IMR-90 (cell line): ENCODE results near the gene CWC27. TPM values are rescaled to one million over a fixed set of nuclear protein-coding genes. Genes with fewer than 3 reads are reported as not detected.

Experiments used
- ATAC-seq: fragments of 200-7000 bp; cut with Tn5 transposase; 2 replicates; pipeline ENCODE4 v1.9.1; 2020; ENCODE audit warnings: low read depth, mild to moderate bottlenecking, moderate library complexity
- BruUV-seq: library from RNA; stranded (reverse); fragments of 400-500 nt; replicated peaks from 2 replicates; lab custom pipeline; 2021; lab: Mats Ljungman, UMichigan
- CTCF ChIA-PET: fragments of 300-600 bp; formaldehyde crosslinking; extraction: SDS; loops from one replicate; lab custom pipeline; 2021; ENCODE audit warnings: antibody characterized with exemption; lab: Yijun Ruan, JAX
- POLR2A ChIA-PET: fragments of 300-600 bp; sonication (Branson Sonifier 250); formaldehyde crosslinking; loops from one replicate; lab custom pipeline; 2022; ENCODE audit warnings: antibody characterized with exemption; ENCODE audit not compliant: unreplicated experiment; lab: Charles Lee
- DNase-seq: peaks from one replicate; pipeline ENCODE4 v3.0.0; 2013
- H2AFZ ChIP-seq: replicated peaks from 2 replicates; pipeline ENCODE3; 2013; ENCODE audit warnings: low read length, mild to moderate bottlenecking; ENCODE audit not compliant: poor library complexity
- H2AK5ac ChIP-seq: 2 replicates; pipeline ENCODE4 v1.6.1; 2013; ENCODE audit warnings: low read depth, low read length, inconsistent platforms
- H2AK9ac ChIP-seq: replicated peaks from 2 replicates; pipeline ENCODE3; 2013; ENCODE audit warnings: mild to moderate bottlenecking, low read depth, low read length, moderate library complexity; ENCODE audit not compliant: poor library complexity
- H2BK120ac ChIP-seq: 2 replicates; pipeline ENCODE4 v1.6.1; 2013; ENCODE audit warnings: low read depth, low read length, inconsistent platforms
- H2BK15ac ChIP-seq: 3 replicates; pipeline ENCODE4 v1.6.1; 2013; ENCODE audit warnings: low read depth, low read length, inconsistent platforms
- H2BK20ac ChIP-seq: 2 replicates; pipeline ENCODE4 v1.6.1; 2013; ENCODE audit warnings: low read depth, mild to moderate bottlenecking, inconsistent platforms, low read length, moderate library complexity
- H2BK5ac ChIP-seq: 2 replicates; pipeline ENCODE4 v1.6.1; 2013; ENCODE audit warnings: mild to moderate bottlenecking, low read depth, low read length, inconsistent platforms; ENCODE audit not compliant: poor library complexity, severe bottlenecking
- H3K14ac ChIP-seq: replicated peaks from 2 replicates; pipeline ENCODE4 v1.6.1; 2013; ENCODE audit warnings: low read depth, low read length, inconsistent platforms
- H3K18ac ChIP-seq: 2 replicates; pipeline ENCODE4 v1.6.1; 2013; ENCODE audit warnings: low read depth, low read length, control low read depth
- H3K23ac ChIP-seq: 2 replicates; pipeline ENCODE4 v1.6.1; 2013; ENCODE audit warnings: low read depth, low read length, inconsistent platforms
- H3K27ac ChIP-seq: 2 replicates; pipeline ENCODE4 v1.5.1; 2013; ENCODE audit warnings: mild to moderate bottlenecking, control low read depth, low read length; ENCODE audit not compliant: insufficient read depth
- H3K27me3 ChIP-seq: 2 replicates; pipeline ENCODE4 v1.6.1; 2013; ENCODE audit warnings: low read length; ENCODE audit not compliant: control insufficient read depth, insufficient read depth
- H3K36me3 ChIP-seq: 2 replicates; pipeline ENCODE4 v1.6.1; 2013; ENCODE audit warnings: low read length, mixed read lengths; ENCODE audit not compliant: control insufficient read depth, insufficient read depth
- H3K4ac ChIP-seq: 2 replicates; pipeline ENCODE4 v1.6.1; 2013; ENCODE audit warnings: low read depth, low read length, inconsistent platforms
- H3K4me1 ChIP-seq: 2 replicates; pipeline ENCODE4 v1.6.1; 2013; ENCODE audit warnings: low read length, mixed read lengths; ENCODE audit not compliant: control insufficient read depth, insufficient read depth
- H3K4me2 ChIP-seq: 2 replicates; pipeline ENCODE4 v1.6.1; 2013; ENCODE audit warnings: low read depth, mild to moderate bottlenecking, control low read depth, low read length, moderate library complexity
- H3K4me3 ChIP-seq: 2 replicates; pipeline ENCODE4 v1.5.1; 2013; ENCODE audit warnings: low read depth, mild to moderate bottlenecking, control low read depth, low read length, moderate library complexity; ENCODE audit not compliant: insufficient read depth
- H3K56ac ChIP-seq: 2 replicates; pipeline ENCODE4 v1.6.1; 2013; ENCODE audit warnings: low read length, inconsistent platforms; ENCODE audit not compliant: insufficient read depth; ENCODE audit errors: extremely low read depth
- H3K79me1 ChIP-seq, 2 experiments: 2 replicates each; pipeline ENCODE4 v1.6.1; 2013; ENCODE audit warnings: low read length in 2 of 2, inconsistent platforms in 1 of 2, low read depth in 1 of 2
- H3K9ac ChIP-seq: 2 replicates; pipeline ENCODE4 v1.6.1; 2013; ENCODE audit warnings: low read depth, low read length, control low read depth
- H3K9me1 ChIP-seq: 2 replicates; pipeline ENCODE4 v1.6.1; 2013; ENCODE audit warnings: low read length, inconsistent platforms; ENCODE audit not compliant: insufficient read depth
- H3K9me3 ChIP-seq: 2 replicates; pipeline ENCODE4 v1.6.1; 2013; ENCODE audit warnings: low read length; ENCODE audit not compliant: control insufficient read depth, insufficient read depth
- H4K20me1 ChIP-seq: 2 replicates; pipeline ENCODE4 v1.6.1; 2013; ENCODE audit warnings: low read length, inconsistent platforms; ENCODE audit not compliant: insufficient read depth
- H4K5ac ChIP-seq: 2 replicates; pipeline ENCODE4 v1.6.1; 2013; ENCODE audit warnings: mild to moderate bottlenecking, low read depth, low read length, control low read depth
- H4K8ac ChIP-seq, 2 experiments: 2 replicates each; pipeline ENCODE4 v1.6.1; 2013; ENCODE audit warnings: low read depth in 2 of 2, low read length in 2 of 2, control low read depth in 1 of 2, inconsistent platforms in 1 of 2
- H4K91ac ChIP-seq: 2 replicates; pipeline ENCODE4 v1.6.1; 2013; ENCODE audit warnings: low read depth, low read length, inconsistent platforms; ENCODE audit not compliant: insufficient read depth
- BHLHE40 ChIP-seq: fragments of 150-350 bp; IDR thresholded peaks from 2 replicates; pipeline ENCODE4 v1.6.1; 2016; ENCODE audit warnings: mild to moderate bottlenecking, low read depth, low read length
- CEBPB ChIP-seq: IDR thresholded peaks from 2 replicates; pipeline ENCODE4 v1.6.1; 2012; ENCODE audit warnings: low read depth, low read length, improper control_type of control experiment
- CHD1 ChIP-seq: IDR thresholded peaks from 2 replicates; pipeline ENCODE4 v1.6.1; 2012; ENCODE audit warnings: low read depth, low read length, improper control_type of control experiment
- FOS ChIP-seq: fragments of 150-350 bp; IDR thresholded peaks from 2 replicates; pipeline ENCODE4 v1.6.1; 2016; ENCODE audit warnings: low read depth, low read length
- MAFK ChIP-seq: IDR thresholded peaks from 2 replicates; pipeline ENCODE4 v1.6.1; 2012; ENCODE audit warnings: low read depth, low read length, improper control_type of control experiment
- MAZ ChIP-seq: IDR thresholded peaks from 2 replicates; pipeline ENCODE4 v1.6.1; 2012; ENCODE audit warnings: low read depth, mild to moderate bottlenecking, low read length, improper control_type of control experiment, moderate library complexity, borderline replicate concordance
- MXI1 ChIP-seq: IDR thresholded peaks from 2 replicates; pipeline ENCODE4 v1.6.1; 2012; ENCODE audit warnings: low read depth, mild to moderate bottlenecking, low read length, moderate library complexity, borderline replicate concordance
- NFE2L2 ChIP-seq: fragments of 150-350 bp; IDR thresholded peaks from 2 replicates; pipeline ENCODE4 v1.6.1; 2016; ENCODE audit warnings: low read depth, mild to moderate bottlenecking, low read length
- POLR2A ChIP-seq: IDR thresholded peaks from 2 replicates; pipeline ENCODE4 v1.6.1; 2012; ENCODE audit warnings: mild to moderate bottlenecking, low read depth, low read length
- RAD21 ChIP-seq: IDR thresholded peaks from 2 replicates; pipeline ENCODE4 v1.6.1; 2012; ENCODE audit warnings: low read length, improper control_type of control experiment
- RCOR1 ChIP-seq: IDR thresholded peaks from 2 replicates; pipeline ENCODE4 v1.6.1; 2012; ENCODE audit warnings: mild to moderate bottlenecking, low read length, improper control_type of control experiment; ENCODE audit not compliant: insufficient replicate concordance
- RFX5 ChIP-seq: IDR thresholded peaks from 2 replicates; pipeline ENCODE4 v1.8.0; 2012; ENCODE audit warnings: low read depth, mild to moderate bottlenecking, low read length, moderate library complexity
- SMC3 ChIP-seq: fragments of 150-350 bp; IDR thresholded peaks from 2 replicates; pipeline ENCODE4 v1.6.1; 2016; ENCODE audit warnings: low read depth, mild to moderate bottlenecking, antibody characterized with exemption, low read length, moderate library complexity
- USF2 ChIP-seq: fragments of 150-350 bp; IDR thresholded peaks from 2 replicates; pipeline ENCODE4 v1.6.1; 2017; ENCODE audit warnings: mild to moderate bottlenecking, antibody characterized with exemption, low read length, low read depth
- WGBS, 2 experiments: methylation state at CpG; one replicate each; pipeline versions ENCODE4 v1.1.5 to v1.1.7; 2013; ENCODE audit warnings: missing lambda C conversion rate in 2 of 2; ENCODE audit not compliant: insufficient read length in 1 of 2; ENCODE audit errors: extremely low coverage in 2 of 2; 5-methylcytosine and 5-hydroxymethylcytosine counted together
- dilution Hi-C: fragments of 300-500 bp; cut with HindIII; formaldehyde crosslinking; loops from one replicate; pipeline ENCODE4 v1.14.3; 2018; ENCODE audit warnings: low sequenced_read_pairs; ENCODE audit not compliant: unreplicated experiment
- in situ Hi-C: fragments of 300-500 bp; cut with MboI; formaldehyde crosslinking; loops from 3 replicates; pipeline ENCODE4 v1.14.3; 2019; ENCODE audit warnings: low sequenced_read_pairs, inconsistent platforms, mixed read lengths
- intact Hi-C: fragments of 100-400 bp; cut with micrococcal nuclease; formaldehyde crosslinking; loops from 2 replicates; pipeline ENCODE4 v1.10.0; 2022
- polyA plus RNA-seq, 3 experiments: library from polyadenylated mRNA; depleted of rRNA; stranded (reverse); fragments of >200 nt; gene quantifications; 2 replicates each; pipeline ENCODE4 v1.2.3, GENCODE V29; 2012; ENCODE audit warnings: low replicate concordance in 1 of 3
- total RNA-seq: library from RNA; depleted of rRNA; stranded (reverse); fragments of >200 nt; gene quantifications from 2 replicates; pipeline ENCODE4 v1.2.3, GENCODE V29; 2012
- TF ChIP-seq, protein P1 (sequence below): conservative IDR thresholded peaks from 2 replicates; pipeline ENCODE4 v1.5.1; 2012; ENCODE audit warnings: mild to moderate bottlenecking, low read depth, low read length, improper control_type of control experiment
- TF ChIP-seq, protein P2 (sequence below): fragments of 150-350 bp; IDR thresholded peaks from 2 replicates; pipeline ENCODE4 v1.6.1; 2016; ENCODE audit warnings: low read depth, mild to moderate bottlenecking, low read length, moderate library complexity, borderline replicate concordance

The CWC27 gene
- total and polyA plus RNA-seq, 2 of the 4 experiments (the other 2 are of a cell fraction) = 13.3 to 17.1 TPM

DNA sequence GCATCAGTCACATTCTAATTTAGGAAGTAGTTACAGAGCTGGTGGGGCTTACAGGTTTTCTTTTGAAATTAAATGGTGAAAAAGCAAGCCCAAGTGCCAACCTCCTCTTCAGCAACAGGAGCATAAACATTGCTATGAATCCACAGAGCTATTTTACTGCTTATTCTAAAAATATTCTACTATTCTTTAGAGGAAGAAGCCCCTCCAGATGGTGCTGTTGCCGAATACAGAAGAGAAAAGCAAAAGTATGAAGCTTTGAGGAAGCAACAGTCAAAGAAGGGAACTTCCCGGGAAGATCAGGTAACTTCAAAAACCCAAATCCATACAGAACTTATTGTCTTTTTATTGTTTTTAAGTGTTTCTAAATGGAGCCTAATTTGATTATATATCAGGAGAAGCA lies 202.8 kb downstream of the CWC27 start:
- no peak overlapping the region for H2BK15ac ChIP-seq
- DNase-seq = peak; percentile 48
- H3K27ac ChIP-seq = no peak overlapping the region
- H3K9me3 ChIP-seq = no peaks in the 10 kb centered on the region
- in situ Hi-C loops = no loop called here
- H3K4me3 ChIP-seq = no peak overlapping the region
- no peaks in the 10 kb centered on the region for H4K20me1 ChIP-seq
- H3K9me1 ChIP-seq = no peaks in the 10 kb centered on the region
- TF ChIP-seq RAD21 = peak; percentile 38; the same call in 1 of the 2 replicates
- no peak for TF ChIP-seq CEBPB
- TF ChIP-seq RFX5 = no peak
- TF ChIP-seq, protein P1, sequence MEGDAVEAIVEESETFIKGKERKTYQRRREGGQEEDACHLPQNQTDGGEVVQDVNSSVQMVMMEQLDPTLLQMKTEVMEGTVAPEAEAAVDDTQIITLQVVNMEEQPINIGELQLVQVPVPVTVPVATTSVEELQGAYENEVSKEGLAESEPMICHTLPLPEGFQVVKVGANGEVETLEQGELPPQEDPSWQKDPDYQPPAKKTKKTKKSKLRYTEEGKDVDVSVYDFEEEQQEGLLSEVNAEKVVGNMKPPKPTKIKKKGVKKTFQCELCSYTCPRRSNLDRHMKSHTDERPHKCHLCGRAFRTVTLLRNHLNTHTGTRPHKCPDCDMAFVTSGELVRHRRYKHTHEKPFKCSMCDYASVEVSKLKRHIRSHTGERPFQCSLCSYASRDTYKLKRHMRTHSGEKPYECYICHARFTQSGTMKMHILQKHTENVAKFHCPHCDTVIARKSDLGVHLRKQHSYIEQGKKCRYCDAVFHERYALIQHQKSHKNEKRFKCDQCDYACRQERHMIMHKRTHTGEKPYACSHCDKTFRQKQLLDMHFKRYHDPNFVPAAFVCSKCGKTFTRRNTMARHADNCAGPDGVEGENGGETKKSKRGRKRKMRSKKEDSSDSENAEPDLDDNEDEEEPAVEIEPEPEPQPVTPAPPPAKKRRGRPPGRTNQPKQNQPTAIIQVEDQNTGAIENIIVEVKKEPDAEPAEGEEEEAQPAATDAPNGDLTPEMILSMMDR = peak; percentile 38
- no peak for TF ChIP-seq CHD1
- no peak for TF ChIP-seq MAZ
- peak; percentile 29 for TF ChIP-seq SMC3
- TF ChIP-seq FOS = no peak
- TF ChIP-seq MXI1 = no peak
- TF ChIP-seq USF2 = no peak
- TF ChIP-seq, protein P2, sequence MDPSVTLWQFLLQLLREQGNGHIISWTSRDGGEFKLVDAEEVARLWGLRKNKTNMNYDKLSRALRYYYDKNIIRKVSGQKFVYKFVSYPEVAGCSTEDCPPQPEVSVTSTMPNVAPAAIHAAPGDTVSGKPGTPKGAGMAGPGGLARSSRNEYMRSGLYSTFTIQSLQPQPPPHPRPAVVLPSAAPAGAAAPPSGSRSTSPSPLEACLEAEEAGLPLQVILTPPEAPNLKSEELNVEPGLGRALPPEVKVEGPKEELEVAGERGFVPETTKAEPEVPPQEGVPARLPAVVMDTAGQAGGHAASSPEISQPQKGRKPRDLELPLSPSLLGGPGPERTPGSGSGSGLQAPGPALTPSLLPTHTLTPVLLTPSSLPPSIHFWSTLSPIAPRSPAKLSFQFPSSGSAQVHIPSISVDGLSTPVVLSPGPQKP = no peak
- TF ChIP-seq BHLHE40 = no peak
- TF ChIP-seq RCOR1 = no peak
- TF ChIP-seq POLR2A = no peak
- TF ChIP-seq MAFK = no peak
- no peak for TF ChIP-seq NFE2L2
- no peak overlapping the region for H3K23ac ChIP-seq
- no peaks in the 10 kb centered on the region for H3K79me1 ChIP-seq
- no peak overlapping the region for H4K8ac ChIP-seq
- BruUV-seq = no TSS peak
- H2AFZ ChIP-seq = no peak overlapping the region
- H3K18ac ChIP-seq = peak overlapping the region; percentile 64; the same call in 1 of the 2 replicates
- H3K4ac ChIP-seq = no peak overlapping the region
- no peak overlapping the region for H2BK120ac ChIP-seq
- no peak overlapping the region for H4K91ac ChIP-seq
- H2AK5ac ChIP-seq = no peak overlapping the region
- no peaks in the 10 kb centered on the region; the same call in 1 of the 2 replicates for H3K4me1 ChIP-seq
- H3K56ac ChIP-seq = no peak overlapping the region
- H3K9ac ChIP-seq = no peak overlapping the region
- ATAC-seq = no peak
- intact Hi-C loops = no loop called here
- H3K36me3 ChIP-seq = peaks cover 3% of the 10 kb centered on the region
- no CpG with 5 or more reads among the region's 2 CpGs for WGBS, 2 experiments
- no peak overlapping the region for H3K4me2 ChIP-seq
- H3K27me3 ChIP-seq = no peaks in the 10 kb centered on the region
- dilution Hi-C loops = no loop called here
- no peak overlapping the region for H4K5ac ChIP-seq
- H2AK9ac ChIP-seq = no peak overlapping the region
- no peak overlapping the region for H3K14ac ChIP-seq
- POLR2A ChIA-PET = no interaction called here
- H2BK20ac ChIP-seq = no peak overlapping the region
- CTCF ChIA-PET = interaction anchor here (0.6 kb wide), 1 partner anchor 62 kb away, joined by 3 read pairs; no protein-coding TSS in a partner anchor
- H2BK5ac ChIP-seq = no peak overlapping the region
